ENCODE measurements around the gene IBTK.

GRCh38 chr6:82268301-82268846 is 20.8 kb upstream of the IBTK start:
- TF ChIP-seq, protein P1, sequence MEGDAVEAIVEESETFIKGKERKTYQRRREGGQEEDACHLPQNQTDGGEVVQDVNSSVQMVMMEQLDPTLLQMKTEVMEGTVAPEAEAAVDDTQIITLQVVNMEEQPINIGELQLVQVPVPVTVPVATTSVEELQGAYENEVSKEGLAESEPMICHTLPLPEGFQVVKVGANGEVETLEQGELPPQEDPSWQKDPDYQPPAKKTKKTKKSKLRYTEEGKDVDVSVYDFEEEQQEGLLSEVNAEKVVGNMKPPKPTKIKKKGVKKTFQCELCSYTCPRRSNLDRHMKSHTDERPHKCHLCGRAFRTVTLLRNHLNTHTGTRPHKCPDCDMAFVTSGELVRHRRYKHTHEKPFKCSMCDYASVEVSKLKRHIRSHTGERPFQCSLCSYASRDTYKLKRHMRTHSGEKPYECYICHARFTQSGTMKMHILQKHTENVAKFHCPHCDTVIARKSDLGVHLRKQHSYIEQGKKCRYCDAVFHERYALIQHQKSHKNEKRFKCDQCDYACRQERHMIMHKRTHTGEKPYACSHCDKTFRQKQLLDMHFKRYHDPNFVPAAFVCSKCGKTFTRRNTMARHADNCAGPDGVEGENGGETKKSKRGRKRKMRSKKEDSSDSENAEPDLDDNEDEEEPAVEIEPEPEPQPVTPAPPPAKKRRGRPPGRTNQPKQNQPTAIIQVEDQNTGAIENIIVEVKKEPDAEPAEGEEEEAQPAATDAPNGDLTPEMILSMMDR (IDR thresholded peaks at IDR 0.05; ENCODE audit: poor library complexity), result no peak
- TF ChIP-seq EZH2 (IDR thresholded peaks at IDR 0.05; ENCODE audit: borderline replicate concordance), result no peak
